Mucosa of rectum (tissue), 2 donors: ENCODE data around the gene EZR.
A peak's percentile ranks its signal among the peaks of the same experiment; 100 is the strongest.

Experiments used
- H3K27ac ChIP-seq, 2 donors: one replicate each; pipeline ENCODE4 v1.7.0; 2013; ENCODE audit warnings: inconsistent platforms in 2 of 2, low read depth in 2 of 2, low read length in 2 of 2
- H3K27me3 ChIP-seq, 2 donors: one replicate each; pipeline ENCODE4 v1.7.0; 2013; ENCODE audit warnings: low read length in 2 of 2; ENCODE audit not compliant: control insufficient read depth in 2 of 2, insufficient read depth in 2 of 2
- H3K36me3 ChIP-seq, 2 donors: one replicate each; pipeline ENCODE4 v1.7.0; 2013; ENCODE audit warnings: low read length in 2 of 2; ENCODE audit not compliant: control insufficient read depth in 2 of 2, insufficient read depth in 2 of 2
- H3K4me1 ChIP-seq, 2 donors: one replicate each; pipeline ENCODE4 v1.7.0; 2013; ENCODE audit warnings: low read length in 2 of 2, mild to moderate bottlenecking in 1 of 2; ENCODE audit not compliant: control insufficient read depth in 2 of 2, insufficient read depth in 2 of 2
- H3K4me3 ChIP-seq, 2 donors: one replicate each; pipeline ENCODE4 v1.7.0; 2013; ENCODE audit warnings: low read length in 2 of 2
- H3K9ac ChIP-seq, 2 donors: one replicate each; pipeline ENCODE4 v1.7.0; 2013; ENCODE audit warnings: low read length in 2 of 2, low read depth in 1 of 2, mild to moderate bottlenecking in 1 of 2
- H3K9me3 ChIP-seq, 2 donors: one replicate each; pipeline ENCODE4 v1.7.0; 2013; ENCODE audit warnings: low read length in 2 of 2; ENCODE audit not compliant: control insufficient read depth in 2 of 2
- donor health status: healthy.
- donor health status: Normal muscosa, but diverticular disease.

Gene EZR

DNA sequence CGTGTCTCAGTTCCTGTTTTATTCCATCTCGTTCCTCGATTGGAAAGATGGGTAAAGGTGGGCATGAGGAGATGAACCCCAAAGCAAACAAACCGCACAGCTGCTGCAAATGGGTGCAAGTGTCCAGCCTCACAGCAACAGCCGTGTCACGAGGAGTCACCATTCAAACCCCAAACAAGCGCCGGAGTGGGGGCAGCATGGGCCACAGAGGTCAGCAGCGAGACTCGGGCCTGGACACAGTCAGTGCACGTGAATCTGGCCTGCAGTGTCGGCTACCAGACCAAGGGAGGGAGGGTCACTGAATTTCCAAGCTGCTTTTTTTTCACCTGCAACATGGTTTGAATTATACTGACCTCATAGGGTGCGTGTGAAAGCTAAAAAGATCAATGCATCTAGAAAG is 63.5 kb downstream of the EZR start:
- no peaks in the 10 kb centered on the region for H3K27me3 ChIP-seq
- H3K27ac ChIP-seq: no peak overlapping the region
- no peaks in the 10 kb centered on the region for H3K9me3 ChIP-seq
- no peak overlapping the region for H3K4me3 ChIP-seq
- H3K4me1 ChIP-seq: peaks cover 5 to 13% of the 10 kb centered on the region in 2 donors
- H3K9ac ChIP-seq: no peak overlapping the region
- no peaks in the 10 kb centered on the region for H3K36me3 ChIP-seq

DNA sequence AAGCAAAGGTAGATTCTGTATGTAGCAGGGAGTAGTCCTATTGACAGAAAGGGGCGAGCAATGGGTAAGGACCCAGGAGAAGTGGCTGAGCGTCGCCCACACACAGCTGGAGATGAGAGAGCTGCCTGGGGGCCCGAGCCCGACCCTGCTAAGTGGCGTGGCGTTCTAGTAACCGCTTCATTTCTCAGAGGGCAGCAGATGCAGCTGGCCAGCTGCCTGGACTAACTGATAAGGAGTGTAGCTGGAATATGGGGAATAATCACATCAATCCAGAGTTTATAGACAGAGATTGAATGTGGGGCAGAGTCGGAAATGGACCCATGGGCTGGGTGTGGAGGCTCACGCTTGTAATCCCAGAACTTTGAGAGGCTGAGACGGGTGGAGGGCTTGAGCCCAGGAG is 64.4 kb downstream of the EZR start:
- peaks cover 5 to 11% of the 10 kb centered on the region in 2 donors for H3K4me1 ChIP-seq
- H3K9ac ChIP-seq: no peak overlapping the region
- H3K9me3 ChIP-seq: no peaks in the 10 kb centered on the region
- H3K36me3 ChIP-seq: no peaks in the 10 kb centered on the region
- no peak overlapping the region for H3K4me3 ChIP-seq
- H3K27ac ChIP-seq: no peak overlapping the region
- no peaks in the 10 kb centered on the region for H3K27me3 ChIP-seq

DNA sequence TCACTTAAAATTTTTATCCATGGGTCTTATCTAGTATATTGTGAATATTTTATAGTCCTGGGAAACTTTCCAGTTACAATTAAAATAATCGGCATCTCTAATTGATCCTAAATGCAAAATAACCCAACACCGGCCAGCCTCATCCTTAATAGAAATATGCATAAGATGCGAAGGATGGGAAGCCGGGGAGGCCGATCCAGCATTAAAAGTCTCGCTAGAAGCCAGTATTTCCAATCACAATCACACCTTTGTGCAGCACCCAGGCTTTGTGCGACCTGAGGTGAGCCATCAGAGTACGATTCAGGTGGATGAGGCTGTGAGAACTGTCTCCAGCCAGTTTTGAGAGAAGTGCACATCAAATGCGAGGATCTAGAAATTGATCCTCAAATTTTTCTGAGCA is 65.4 kb downstream of the EZR start:
- H3K4me3 ChIP-seq: no peak overlapping the region
- no peaks in the 10 kb centered on the region for H3K9me3 ChIP-seq
- H3K36me3 ChIP-seq: no peaks in the 10 kb centered on the region
- H3K27ac ChIP-seq: no peak overlapping the region
- H3K4me1 ChIP-seq: peaks cover 5 to 11% of the 10 kb centered on the region in 2 donors
- no peak overlapping the region for H3K9ac ChIP-seq
- H3K27me3 ChIP-seq: no peaks in the 10 kb centered on the region

- peak overlapping the region; percentile 50 to 60 for H3K27ac ChIP-seq
- no peak overlapping the region for H3K9ac ChIP-seq
- no peaks in the 10 kb centered on the region for H3K9me3 ChIP-seq
- no peaks in the 10 kb centered on the region for H3K27me3 ChIP-seq
- peaks cover 5 to 11% of the 10 kb centered on the region in 2 donors for H3K4me1 ChIP-seq
- no peak overlapping the region for H3K4me3 ChIP-seq
- no peaks in the 10 kb centered on the region for H3K36me3 ChIP-seq
Observed at GRCh38 chr6:158752613-158753012, 66.6 kb downstream of the EZR start.

GRCh38 chr6:158751921-158752320 is 67.2 kb downstream of the EZR start:
- Histone ChIP-seq H3K36me3 (no peaks in the 10 kb centered on the region), H3K9me3 (no peaks in the 10 kb centered on the region), H3K27me3 (no peaks in the 10 kb centered on the region), H3K9ac (no peak overlapping the region), H3K4me1 (peaks cover 5 to 11% of the 10 kb centered on the region in 2 donors), H3K4me3 (peak overlapping the region in 1 of 2 donors; percentile 13), H3K27ac (peak overlapping the region; percentile 50 to 60)

- Histone ChIP-seq H3K4me1 (peaks cover 5 to 11% of the 10 kb centered on the region in 2 donors), H3K36me3 (no peaks in the 10 kb centered on the region), H3K9me3 (no peaks in the 10 kb centered on the region), H3K9ac (no peak overlapping the region), H3K27ac (peak overlapping the region in 1 of 2 donors; percentile 39), H3K4me3 (no peak overlapping the region), H3K27me3 (no peaks in the 10 kb centered on the region)
Observed at GRCh38 chr6:158751224-158751623, 67.9 kb downstream of the EZR start.

- H3K4me1 ChIP-seq: no peaks in the 10 kb centered on the region
- no peak overlapping the region for H3K27ac ChIP-seq
- H3K9ac ChIP-seq: no peak overlapping the region
- no peaks in the 10 kb centered on the region for H3K27me3 ChIP-seq
- no peak overlapping the region for H3K4me3 ChIP-seq
- H3K9me3 ChIP-seq: no peaks in the 10 kb centered on the region
- no peaks in the 10 kb centered on the region for H3K36me3 ChIP-seq
Observed at GRCh38 chr6:158744986-158745430, 74.2 kb downstream of the EZR start.

GRCh38 chr6:158743033-158743651 is 76.0 kb downstream of the EZR start:
- no peaks in the 10 kb centered on the region for H3K27me3 ChIP-seq
- no peaks in the 10 kb centered on the region for H3K4me1 ChIP-seq
- H3K9ac ChIP-seq: no peak overlapping the region
- H3K27ac ChIP-seq: no peak overlapping the region
- H3K9me3 ChIP-seq: peaks cover 0 to 3% of the 10 kb centered on the region in 2 donors
- H3K36me3 ChIP-seq: no peaks in the 10 kb centered on the region
- no peak overlapping the region for H3K4me3 ChIP-seq

DNA sequence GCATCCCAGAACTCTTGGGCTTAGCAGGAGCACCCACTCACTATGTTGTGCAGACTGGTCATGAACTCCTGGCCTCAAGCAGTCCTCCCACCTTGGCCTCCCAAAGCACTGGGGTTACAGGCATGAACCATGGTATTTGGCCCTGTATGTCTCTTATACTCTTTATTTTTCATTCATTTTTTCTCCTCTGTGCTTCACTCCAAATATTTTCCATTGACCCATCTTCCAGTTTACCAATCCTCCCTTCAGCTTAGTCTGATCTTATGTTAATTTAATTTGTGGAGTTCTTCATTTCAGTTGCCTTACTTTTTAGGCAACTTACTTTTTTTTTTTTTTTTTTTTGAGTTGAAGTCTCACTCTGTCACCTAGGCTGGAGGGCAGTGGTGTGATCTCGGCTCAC is 79.5 kb downstream of the EZR start:
- Histone ChIP-seq H3K9me3 (peaks cover 0 to 3% of the 10 kb centered on the region in 2 donors), H3K36me3 (no peaks in the 10 kb centered on the region), H3K27ac (no peak overlapping the region), H3K4me3 (no peak overlapping the region), H3K4me1 (no peaks in the 10 kb centered on the region), H3K27me3 (no peaks in the 10 kb centered on the region), H3K9ac (no peak overlapping the region)

- H3K9ac ChIP-seq: no peak overlapping the region
- peak overlapping the region; percentile 38 to 68 for H3K27ac ChIP-seq
- no peaks in the 10 kb centered on the region for H3K36me3 ChIP-seq
- peaks cover 3 to 7% of the 10 kb centered on the region in 2 donors for H3K9me3 ChIP-seq
- H3K27me3 ChIP-seq: no peaks in the 10 kb centered on the region
- H3K4me3 ChIP-seq: no peak overlapping the region
- no peaks in the 10 kb centered on the region for H3K4me1 ChIP-seq
Observed at GRCh38 chr6:158737710-158738615, 81.2 kb downstream of the EZR start.
